Measurements from ENCODE around the gene TRIO. TPM values are rescaled to one million over a fixed set of nuclear protein-coding genes. Genes with fewer than 3 reads are reported as not detected.

Gene TRIO
- total RNA-seq, 3 donors from 2014 or later (not counting 1 experiment from before 2014, with no cell fraction given): 84.6 to 136 (median 94.3) TPM

GRCh38 chr5:14501353-14502293 lies 358.5 kb downstream of the TRIO start:
- WGBS (ENCODE audit: insufficient coverage): 92% methylated on average over 18 of the region's 18 CpGs
- Histone ChIP-seq H3K4me3 (ENCODE audit: low read length) (no peak overlapping the region), H3K27ac (ENCODE audit: low read length) (no peak overlapping the region), H3K27me3 (ENCODE audit: control insufficient read depth, insufficient read depth, low read length) (no peaks in the 10 kb centered on the region), H3K36me3 (ENCODE audit: control insufficient read depth, insufficient read depth, low read length) (peaks cover 19% of the 10 kb centered on the region), H3K9me3 (ENCODE audit: control insufficient read depth, insufficient read depth, low read length) (no peaks in the 10 kb centered on the region), H3K4me1 (ENCODE audit: control insufficient read depth, insufficient read depth, low read length) (no peaks in the 10 kb centered on the region)
- Mint-ChIP-seq H3K27ac (no peak overlapping the region), H3K36me3 (no peaks in the 10 kb centered on the region), H3K27me3 (ENCODE audit: low read depth in 2 of 2) (no peaks in the 10 kb centered on the region), H3K9me3 (no peaks in the 10 kb centered on the region), H3K4me3 (no peak overlapping the region), H3K4me1 (no peaks in the 10 kb centered on the region)
- intact Hi-C loops (cut with micrococcal nuclease): no loop called here
- TF ChIP-seq CTCF (IDR thresholded peaks at IDR 0.05): no peak
- DNase-seq (no peak), ATAC-seq (no peak)

GRCh38 chr5:14502294-14502690 lies 359.1 kb downstream of the TRIO start:
- Mint-ChIP-seq H3K4me3 (no peak overlapping the region), H3K27me3 (ENCODE audit: low read depth in 2 of 2) (no peaks in the 10 kb centered on the region), H3K9me3 (no peaks in the 10 kb centered on the region), H3K36me3 (no peaks in the 10 kb centered on the region), H3K4me1 (no peaks in the 10 kb centered on the region), H3K27ac (no peak overlapping the region)
- Histone ChIP-seq H3K27me3 (ENCODE audit: control insufficient read depth, insufficient read depth, low read length) (no peaks in the 10 kb centered on the region), H3K4me1 (ENCODE audit: control insufficient read depth, insufficient read depth, low read length) (no peaks in the 10 kb centered on the region), H3K36me3 (ENCODE audit: control insufficient read depth, insufficient read depth, low read length) (peaks cover 19% of the 10 kb centered on the region), H3K27ac (ENCODE audit: low read length) (no peak overlapping the region), H3K9me3 (ENCODE audit: control insufficient read depth, insufficient read depth, low read length) (no peaks in the 10 kb centered on the region), H3K4me3 (ENCODE audit: low read length) (no peak overlapping the region)
- 95% methylated on average over 10 of the region's 10 CpGs for WGBS (ENCODE audit: insufficient coverage)
- TF ChIP-seq CTCF (IDR thresholded peaks at IDR 0.05): no peak
- no peak for ATAC-seq
- intact Hi-C loops (cut with micrococcal nuclease): no loop called here
- no peak for DNase-seq

GRCh38 chr5:14503017-14503680 lies 360.0 kb downstream of the TRIO start:
- DNase-seq: no peak
- intact Hi-C loops (cut with micrococcal nuclease): no loop called here
- no peaks in the 10 kb centered on the region for H3K27me3 ChIP-seq (ENCODE audit: control insufficient read depth, insufficient read depth, low read length)
- Mint-ChIP-seq H3K9me3 (no peaks in the 10 kb centered on the region), H3K27me3 (ENCODE audit: low read depth in 2 of 2) (no peaks in the 10 kb centered on the region), H3K4me3 (no peak overlapping the region), H3K4me1 (no peaks in the 10 kb centered on the region), H3K36me3 (no peaks in the 10 kb centered on the region), H3K27ac (no peak overlapping the region)
- H3K4me3 ChIP-seq (ENCODE audit: low read length): no peak overlapping the region
- TF ChIP-seq CTCF (IDR thresholded peaks at IDR 0.05): no peak
- 85% methylated on average over 9 of the region's 9 CpGs for WGBS (ENCODE audit: insufficient coverage)
- no peak for ATAC-seq
- no peaks in the 10 kb centered on the region for H3K9me3 ChIP-seq (ENCODE audit: control insufficient read depth, insufficient read depth, low read length)
- peaks cover 16% of the 10 kb centered on the region for H3K36me3 ChIP-seq (ENCODE audit: control insufficient read depth, insufficient read depth, low read length)
- H3K27ac ChIP-seq (ENCODE audit: low read length): no peak overlapping the region
- H3K4me1 ChIP-seq (ENCODE audit: control insufficient read depth, insufficient read depth, low read length): no peaks in the 10 kb centered on the region
